ENCODE results near the gene ZFHX3.

- TF ChIP-seq POLR2A (IDR thresholded peaks at IDR 0.05) (no peak), CTCF (IDR thresholded peaks at IDR 0.05) (no peak)
These were observed 240.7 kb downstream of the ZFHX3 start for GRCh38 chr16:72807245-72807644.

All from uterus (tissue), 2 donors.